ENCODE results near the gene PIK3R1.

PIK3R1 gene

GRCh38 chr5:68303754-68304420, 88.3 kb downstream of the PIK3R1 start:
- DNase-seq, result no peak

GRCh38 chr5:68304421-68305052, 89.0 kb downstream of the PIK3R1 start:
- DNase-seq, result no peak

GRCh38 chr5:68305223-68305870, 89.8 kb downstream of the PIK3R1 start:
- DNase-seq, result no peak

DNA sequence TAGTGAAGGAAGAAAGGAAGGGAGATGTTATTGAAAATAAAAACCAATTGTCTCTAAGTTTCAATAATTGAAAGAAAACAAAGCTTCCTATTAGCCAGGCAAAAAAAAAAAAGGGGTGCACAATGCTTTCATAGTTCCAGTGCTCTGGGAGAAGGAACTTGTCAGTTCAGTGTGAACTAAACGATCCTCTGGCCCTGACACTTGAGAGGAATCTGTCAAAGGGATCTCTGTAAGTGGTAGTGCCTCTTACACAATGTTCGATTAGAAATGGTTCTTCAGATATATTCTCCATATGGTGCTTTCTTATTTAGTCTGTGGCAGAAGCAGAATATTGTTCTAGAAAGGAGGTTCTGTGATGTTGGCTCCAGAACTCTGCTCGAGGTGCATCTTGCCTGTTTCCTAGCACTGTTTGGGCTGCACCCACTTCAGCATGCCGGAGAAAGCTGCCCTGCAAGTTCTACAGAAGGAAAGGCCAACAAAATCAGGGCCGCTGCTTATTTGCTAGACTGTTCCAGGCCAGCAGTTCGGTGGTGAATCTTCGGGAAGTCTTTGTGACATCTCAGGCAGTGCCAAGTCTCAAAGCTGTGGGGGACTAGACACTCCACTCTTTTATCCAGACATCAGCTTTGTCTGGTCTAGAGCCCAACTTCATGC, 90.9 kb downstream of the PIK3R1 start:
- no peak for DNase-seq

GRCh38 chr5:68313336-68313735, 97.8 kb downstream of the PIK3R1 start:
- no peak for DNase-seq

GRCh38 chr5:68314465-68314864, 98.9 kb downstream of the PIK3R1 start:
- no peak for DNase-seq

GRCh38 chr5:68315679-68316271, 100.2 kb downstream of the PIK3R1 start:
- DNase-seq, result no peak

DNA sequence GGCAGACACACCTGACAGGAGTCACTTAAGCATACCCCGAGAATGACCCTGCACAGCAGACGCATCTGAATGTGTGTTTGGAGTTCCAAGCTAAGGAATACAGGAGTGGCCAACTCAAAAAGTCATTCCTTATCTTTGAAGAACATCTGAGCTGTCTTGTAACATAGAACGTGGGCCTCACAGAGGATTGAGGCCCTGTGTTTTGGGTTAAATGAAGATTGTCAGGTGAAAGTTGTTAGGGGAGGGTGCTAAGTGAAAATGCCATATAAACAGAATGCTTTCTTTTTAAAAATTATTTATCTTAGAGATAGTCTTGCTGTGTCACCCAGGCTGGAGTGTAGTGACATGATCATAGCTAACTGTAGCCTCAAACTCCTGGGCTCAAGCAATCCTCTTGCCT, 100.9 kb downstream of the PIK3R1 start:
- DNase-seq, result no peak

DNA sequence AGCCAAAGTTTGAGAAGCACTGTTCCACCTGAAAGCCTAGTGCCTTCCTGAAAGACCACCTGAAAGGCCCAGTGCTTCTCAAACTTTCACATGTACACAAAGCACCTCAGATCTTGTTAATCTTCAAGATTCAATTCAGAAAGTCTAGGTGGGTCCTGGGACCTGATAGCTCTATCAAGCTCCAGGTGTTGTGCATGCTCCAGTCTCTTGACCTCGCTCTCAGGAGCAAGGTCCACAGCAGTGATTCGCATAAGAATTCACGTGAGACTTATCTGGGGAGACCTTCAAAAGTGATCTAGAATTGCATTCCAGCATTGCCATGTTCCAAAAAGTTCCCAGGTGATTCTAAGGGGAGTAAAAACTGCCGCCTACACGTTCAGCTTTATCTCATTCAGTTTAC, 102.1 kb downstream of the PIK3R1 start:
- no peak for DNase-seq

- no peak for DNase-seq
These were observed 103.6 kb downstream of the PIK3R1 start for GRCh38 chr5:68318955-68319705.

- DNase-seq, result no peak
These were observed 104.3 kb downstream of the PIK3R1 start for GRCh38 chr5:68319706-68320412.

- no peak for DNase-seq
These were observed 104.9 kb downstream of the PIK3R1 start for GRCh38 chr5:68320413-68320986.

- DNase-seq, result no peak
These were observed 109.6 kb downstream of the PIK3R1 start for GRCh38 chr5:68325065-68325580.

DNA sequence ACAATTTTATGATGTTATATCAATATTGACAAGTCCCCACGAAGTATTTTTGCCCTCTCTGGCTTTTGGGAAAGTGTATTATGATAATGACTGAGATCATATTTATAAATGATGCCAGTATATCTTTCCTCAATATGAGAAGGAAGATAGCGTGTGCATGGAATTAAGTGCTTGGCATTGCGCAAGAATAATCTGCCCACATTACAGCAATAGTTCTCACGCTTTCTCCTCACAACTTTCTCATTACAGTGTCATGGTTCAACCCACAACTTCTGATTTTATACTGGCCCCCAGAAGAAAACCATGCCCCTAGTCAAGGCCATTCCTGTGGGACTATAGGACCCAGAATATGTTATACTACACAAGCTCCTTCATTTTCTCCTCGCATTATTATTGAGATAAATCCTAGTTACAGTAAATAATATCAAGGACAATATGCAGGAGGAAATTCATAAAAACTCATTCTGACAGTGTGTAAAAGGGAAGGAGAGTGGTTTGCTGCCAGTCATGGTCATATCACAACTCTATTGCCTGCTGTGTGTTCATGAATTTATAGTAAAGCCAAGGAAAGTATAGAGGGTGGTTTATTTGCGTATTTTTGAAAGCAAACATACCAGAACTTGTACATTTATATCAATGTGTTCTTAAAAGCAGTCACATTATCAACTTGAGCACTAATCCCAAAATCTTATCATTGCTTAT, 114.1 kb downstream of the PIK3R1 start:
- no peak for DNase-seq

DNA sequence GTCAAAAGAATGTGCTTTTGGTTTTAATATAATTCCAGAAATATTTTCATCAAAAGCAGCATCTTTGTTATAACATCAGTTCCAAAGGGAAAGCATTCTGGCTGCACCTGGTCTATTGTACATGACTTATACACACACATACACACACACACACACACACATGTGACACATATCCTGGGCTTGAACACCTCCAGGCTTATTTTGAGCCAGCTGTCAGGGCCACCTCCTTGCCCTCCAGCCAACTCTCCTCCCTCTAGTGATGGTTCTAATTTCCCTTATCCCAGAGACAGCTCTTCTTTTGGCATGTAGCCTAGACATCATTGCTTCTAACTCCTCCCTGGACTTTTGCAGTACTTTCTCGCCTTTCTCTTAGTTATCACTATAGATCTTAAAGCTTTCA, 115.0 kb downstream of the PIK3R1 start:
- DNase-seq, result no peak

- DNase-seq, result no peak
These were observed 115.9 kb downstream of the PIK3R1 start for GRCh38 chr5:68331192-68332079.

GRCh38 chr5:68332080-68332451, 116.5 kb downstream of the PIK3R1 start:
- DNase-seq, result no peak

DNA sequence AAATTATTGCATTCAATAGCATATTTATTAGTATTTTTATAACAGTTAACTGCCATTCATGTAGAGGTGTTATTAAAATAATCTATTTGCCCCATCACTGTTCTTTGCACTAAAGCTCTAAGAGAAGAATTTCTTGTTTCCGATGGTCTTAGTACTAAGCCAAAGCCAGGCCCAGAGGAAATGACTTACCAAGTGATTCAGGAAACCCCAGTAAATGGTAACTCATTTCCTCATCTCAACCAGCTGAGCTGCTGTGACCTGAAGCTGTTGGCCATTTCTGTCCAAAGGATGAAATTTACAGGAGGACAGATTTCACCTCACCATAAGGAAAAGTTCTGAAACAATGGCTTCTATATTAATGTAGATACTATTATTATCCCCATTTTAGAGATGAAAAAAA, 117.0 kb downstream of the PIK3R1 start:
- DNase-seq, result no peak

DNA sequence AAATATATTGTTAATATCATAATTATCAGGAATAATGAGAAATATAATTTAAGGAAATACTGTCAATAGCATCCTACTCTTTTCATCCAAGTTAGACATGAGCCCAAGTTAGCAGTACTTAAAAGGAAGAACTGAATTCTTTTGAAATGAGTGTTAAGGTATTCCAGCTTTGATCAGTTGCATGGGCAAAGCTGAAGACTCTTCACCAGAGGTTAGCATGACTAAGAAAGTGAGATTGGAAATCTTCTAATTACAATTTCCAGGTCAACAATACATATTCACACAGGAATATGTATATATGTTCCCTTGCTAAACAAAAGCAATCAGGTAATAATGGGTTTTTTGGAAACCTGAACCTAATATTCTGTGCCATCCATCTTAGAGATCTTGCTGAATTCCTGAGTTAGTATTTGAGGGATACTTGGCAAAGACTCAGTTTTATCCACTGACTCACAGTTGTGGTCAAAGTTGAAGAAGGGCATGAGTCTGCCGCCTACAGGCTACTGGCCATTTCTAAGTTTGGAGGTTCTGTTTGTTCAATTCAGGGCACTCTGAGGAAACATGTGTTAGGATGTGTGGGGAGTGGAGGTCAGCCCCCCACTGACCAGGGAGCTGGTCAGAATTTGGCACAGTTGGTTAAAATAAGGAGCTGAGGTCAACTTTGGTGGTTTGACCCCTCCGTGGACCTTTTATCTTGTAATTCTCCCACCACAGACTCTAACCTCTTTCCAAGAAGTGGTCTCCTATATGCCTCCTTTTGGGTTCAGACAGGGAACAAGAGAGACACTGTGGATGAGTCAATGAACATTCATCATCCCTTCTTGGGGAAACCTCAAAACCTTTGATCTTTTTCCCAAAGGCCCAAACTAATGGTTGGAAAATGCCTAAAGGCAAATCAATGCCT, 118.3 kb downstream of the PIK3R1 start:
- DNase-seq, result no peak

Data from cortex of kidney (tissue), 1 donor.